HepG2 (cell line): ENCODE results near the gene HS3ST5. TPM values are rescaled to one million over a fixed set of nuclear protein-coding genes. Genes with fewer than 3 reads are reported as not detected.

Source experiments
- DNMT1 ChIP-seq: sonication (generic); formaldehyde crosslinking; IDR thresholded peaks from 2 replicates; pipeline ENCODE4 v1.5.1; 2020; ENCODE audit warnings: mild to moderate bottlenecking, missing genetic modification reagents
- EED ChIP-seq: sonication (generic); formaldehyde crosslinking; IDR thresholded peaks from 2 replicates; pipeline ENCODE4 v1.5.0; 2020; ENCODE audit warnings: mild to moderate bottlenecking, missing genetic modification reagents
- ISL2 ChIP-seq: sonication (generic); formaldehyde crosslinking; IDR thresholded peaks from 2 replicates; pipeline ENCODE4 v1.5.0; 2020; ENCODE audit warnings: missing genetic modification reagents
- JARID2 ChIP-seq: sonication (generic); formaldehyde crosslinking; IDR thresholded peaks from 2 replicates; pipeline ENCODE4 v1.8.1; 2023; ENCODE audit warnings: missing genetic modification reagents, inconsistent platforms; ENCODE audit not compliant: insufficient replicate concordance
- KDM5A ChIP-seq: fragments of 200-600 bp; sonication (generic); IDR thresholded peaks from 2 replicates; pipeline ENCODE4 v1.7.0; 2018; ENCODE audit warnings: antibody characterized with exemption, mild to moderate bottlenecking, low read length, borderline replicate concordance
- NCOR1 ChIP-seq: fragments of 200-600 bp; sonication (generic); IDR thresholded peaks from 2 replicates; pipeline ENCODE4 v1.7.0; 2017; ENCODE audit warnings: antibody characterized with exemption, low read length, borderline replicate concordance
- RNF2 ChIP-seq: fragments of 450-650 bp; conservative IDR thresholded peaks from 2 replicates; pipeline ENCODE4 v1.6.1; 2016; ENCODE audit warnings: low read depth
- SIN3B ChIP-seq: fragments of 150-350 bp; IDR thresholded peaks from 2 replicates; pipeline ENCODE4 v1.6.1; 2014; ENCODE audit warnings: low read length
- TCF7 ChIP-seq: sonication (generic); IDR thresholded peaks from 2 replicates; pipeline ENCODE4 v1.6.1; 2016; ENCODE audit warnings: antibody characterized with exemption, low read depth
- ZFY ChIP-seq: sonication (generic); formaldehyde crosslinking; IDR thresholded peaks from 2 replicates; pipeline ENCODE4 v1.4.0; 2020; ENCODE audit warnings: missing genetic modification reagents
- ZNF143 ChIP-seq: sonication (generic); formaldehyde crosslinking; IDR thresholded peaks from 2 replicates; pipeline ENCODE4 v1.4.0; 2020; ENCODE audit warnings: missing genetic modification reagents
- ZNF543 ChIP-seq: sonication (generic); formaldehyde crosslinking; IDR thresholded peaks from 2 replicates; pipeline ENCODE4 v1.4.0; 2020; ENCODE audit warnings: mild to moderate bottlenecking, missing genetic modification reagents
- ZNF557 ChIP-seq: sonication (generic); formaldehyde crosslinking; IDR thresholded peaks from 2 replicates; pipeline ENCODE4 v1.4.0; 2020; ENCODE audit warnings: missing genetic modification reagents
- ZNF580 ChIP-seq: IDR thresholded peaks from 2 replicates; pipeline ENCODE4 v1.6.1; 2016; ENCODE audit warnings: low read depth, borderline replicate concordance
- ZNF747 ChIP-seq: sonication (generic); formaldehyde crosslinking; IDR thresholded peaks from 2 replicates; pipeline ENCODE4 v1.8.1; 2023; ENCODE audit warnings: missing genetic modification reagents, mild to moderate bottlenecking, borderline replicate concordance
- ZNF850 ChIP-seq: sonication (generic); formaldehyde crosslinking; conservative IDR thresholded peaks from 2 replicates; pipeline ENCODE4 v1.9.0; 2021; ENCODE audit warnings: mild to moderate bottlenecking, missing genetic modification reagents
- polyA plus RNA-seq, 8 experiments: library from polyadenylated mRNA; depleted of rRNA in 3 of 8; stranded (reverse) in 7 of 8; unstranded in 1 of 8; fragments of >200 nt; fragmentation: Illumina TruSeq in 4 of 8; extraction: Trizol in 4 of 8; gene quantifications; 2 replicates each; pipeline versions ENCODE4 v1.2.1 to v1.2.3, GENCODE V29; 2011 to 2016; ENCODE audit warnings: low read depth in 4 of 8, missing spikeins in 1 of 8, mixed read lengths in 1 of 8; ENCODE audit not compliant: insufficient read depth in 1 of 8
- total RNA-seq, 5 experiments: library from RNA; depleted of rRNA; stranded (reverse); fragments of >200 nt; fragmentation: Illumina TruSeq; extraction: Trizol; gene quantifications; 2 replicates each; pipeline ENCODE4 v1.2.3, GENCODE V29; 2016; ENCODE audit warnings: low read depth in 1 of 5
- TF ChIP-seq, protein P1 (sequence below): sonication (generic); formaldehyde crosslinking; IDR thresholded peaks from 2 replicates; pipeline ENCODE4 v1.4.0; 2020; ENCODE audit warnings: missing genetic modification reagents, borderline replicate concordance
- TF ChIP-seq, protein P2 (sequence below): sonication (generic); formaldehyde crosslinking; IDR thresholded peaks from 2 replicates; pipeline ENCODE4 v1.5.1; 2020; ENCODE audit warnings: mild to moderate bottlenecking, missing genetic modification reagents
- TF ChIP-seq, protein P3 (sequence below): sonication (generic); formaldehyde crosslinking; IDR thresholded peaks from 2 replicates; pipeline ENCODE4 v1.4.0; 2020; ENCODE audit warnings: mild to moderate bottlenecking, missing genetic modification reagents
- TF ChIP-seq, protein P4 (sequence below): sonication (generic); formaldehyde crosslinking; IDR thresholded peaks from 2 replicates; pipeline ENCODE4 v1.5.1; 2020; ENCODE audit warnings: mild to moderate bottlenecking, moderate library complexity, missing genetic modification reagents

HS3ST5 gene
- total and polyA plus RNA-seq, 2 of the 13 experiments (the other 11 are each of a cell fraction or from before 2014, with no cell fraction given), result 1.1 to 1.6 TPM

GRCh38 chr6:114342826-114343781 lies at the start of gene HS3ST5 (continued):
- TF ChIP-seq, protein P1, sequence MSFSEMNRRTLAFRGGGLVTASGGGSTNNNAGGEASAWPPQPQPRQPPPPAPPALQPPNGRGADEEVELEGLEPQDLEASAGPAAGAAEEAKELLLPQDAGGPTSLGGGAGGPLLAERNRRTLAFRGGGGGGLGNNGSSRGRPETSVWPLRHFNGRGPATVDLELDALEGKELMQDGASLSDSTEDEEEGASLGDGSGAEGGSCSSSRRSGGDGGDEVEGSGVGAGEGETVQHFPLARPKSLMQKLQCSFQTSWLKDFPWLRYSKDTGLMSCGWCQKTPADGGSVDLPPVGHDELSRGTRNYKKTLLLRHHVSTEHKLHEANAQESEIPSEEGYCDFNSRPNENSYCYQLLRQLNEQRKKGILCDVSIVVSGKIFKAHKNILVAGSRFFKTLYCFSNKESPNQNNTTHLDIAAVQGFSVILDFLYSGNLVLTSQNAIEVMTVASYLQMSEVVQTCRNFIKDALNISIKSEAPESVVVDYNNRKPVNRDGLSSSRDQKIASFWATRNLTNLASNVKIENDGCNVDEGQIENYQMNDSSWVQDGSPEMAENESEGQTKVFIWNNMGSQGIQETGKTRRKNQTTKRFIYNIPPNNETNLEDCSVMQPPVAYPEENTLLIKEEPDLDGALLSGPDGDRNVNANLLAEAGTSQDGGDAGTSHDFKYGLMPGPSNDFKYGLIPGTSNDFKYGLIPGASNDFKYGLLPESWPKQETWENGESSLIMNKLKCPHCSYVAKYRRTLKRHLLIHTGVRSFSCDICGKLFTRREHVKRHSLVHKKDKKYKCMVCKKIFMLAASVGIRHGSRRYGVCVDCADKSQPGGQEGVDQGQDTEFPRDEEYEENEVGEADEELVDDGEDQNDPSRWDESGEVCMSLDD (CRISPR knock-in tag), result no peak
- TF ChIP-seq ZNF580 (CRISPR knock-in tag) (no peak), JARID2 (no peak), ZNF850 (CRISPR knock-in tag) (no peak), ZNF543 (no peak), SIN3B (no peak), KDM5A (no peak; the same call in 1 of the 2 replicates), ZFY (CRISPR knock-in tag) (no peak; the same call in 1 of the 2 replicates), TCF7 (no peak), EED (0 out of 2 replicates have a peak, but pooled peaks have one; percentile 54), NCOR1 (no peak), ISL2 (CRISPR knock-in tag) (no peak), RNF2 (no peak), ZNF557 (CRISPR knock-in tag) (no peak), ZNF143 (CRISPR knock-in tag) (no peak), DNMT1 (no peak), ZNF747 (no peak)
- TF ChIP-seq, protein P2, sequence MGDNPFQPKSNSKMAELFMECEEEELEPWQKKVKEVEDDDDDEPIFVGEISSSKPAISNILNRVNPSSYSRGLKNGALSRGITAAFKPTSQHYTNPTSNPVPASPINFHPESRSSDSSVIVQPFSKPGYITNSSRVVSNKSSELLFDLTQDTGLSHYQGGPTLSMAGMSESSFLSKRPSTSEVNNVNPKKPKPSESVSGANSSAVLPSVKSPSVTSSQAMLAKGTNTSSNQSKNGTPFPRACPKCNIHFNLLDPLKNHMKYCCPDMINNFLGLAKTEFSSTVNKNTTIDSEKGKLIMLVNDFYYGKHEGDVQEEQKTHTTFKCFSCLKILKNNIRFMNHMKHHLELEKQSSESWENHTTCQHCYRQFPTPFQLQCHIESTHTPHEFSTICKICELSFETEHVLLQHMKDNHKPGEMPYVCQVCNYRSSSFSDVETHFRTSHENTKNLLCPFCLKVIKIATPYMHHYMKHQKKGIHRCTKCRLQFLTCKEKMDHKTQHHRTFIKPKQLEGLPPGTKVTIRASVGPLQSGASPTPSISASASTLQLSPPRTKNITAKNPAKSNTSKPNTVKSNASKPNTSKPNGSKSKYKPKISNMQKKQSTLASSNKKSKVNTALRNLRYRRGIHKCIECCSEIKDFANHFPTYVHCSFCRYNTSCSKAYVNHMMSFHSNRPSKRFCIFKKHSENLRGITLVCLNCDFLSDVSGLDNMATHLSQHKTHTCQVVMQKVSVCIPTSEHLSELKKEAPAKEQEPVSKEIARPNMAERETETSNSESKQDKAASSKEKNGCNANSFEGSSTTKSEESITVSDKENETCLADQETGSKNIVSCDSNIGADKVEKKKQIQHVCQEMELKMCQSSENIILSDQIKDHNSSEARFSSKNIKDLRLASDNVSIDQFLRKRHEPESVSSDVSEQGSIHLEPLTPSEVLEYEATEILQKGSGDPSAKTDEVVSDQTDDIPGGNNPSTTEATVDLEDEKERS (CRISPR knock-in tag), result 0 out of 2 replicates have a peak, but pooled peaks have one; percentile 22
- TF ChIP-seq, protein P3, sequence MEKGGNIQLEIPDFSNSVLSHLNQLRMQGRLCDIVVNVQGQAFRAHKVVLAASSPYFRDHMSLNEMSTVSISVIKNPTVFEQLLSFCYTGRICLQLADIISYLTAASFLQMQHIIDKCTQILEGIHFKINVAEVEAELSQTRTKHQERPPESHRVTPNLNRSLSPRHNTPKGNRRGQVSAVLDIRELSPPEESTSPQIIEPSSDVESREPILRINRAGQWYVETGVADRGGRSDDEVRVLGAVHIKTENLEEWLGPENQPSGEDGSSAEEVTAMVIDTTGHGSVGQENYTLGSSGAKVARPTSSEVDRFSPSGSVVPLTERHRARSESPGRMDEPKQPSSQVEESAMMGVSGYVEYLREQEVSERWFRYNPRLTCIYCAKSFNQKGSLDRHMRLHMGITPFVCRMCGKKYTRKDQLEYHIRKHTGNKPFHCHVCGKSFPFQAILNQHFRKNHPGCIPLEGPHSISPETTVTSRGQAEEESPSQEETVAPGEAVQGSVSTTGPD, result no peak
- TF ChIP-seq, protein P4, sequence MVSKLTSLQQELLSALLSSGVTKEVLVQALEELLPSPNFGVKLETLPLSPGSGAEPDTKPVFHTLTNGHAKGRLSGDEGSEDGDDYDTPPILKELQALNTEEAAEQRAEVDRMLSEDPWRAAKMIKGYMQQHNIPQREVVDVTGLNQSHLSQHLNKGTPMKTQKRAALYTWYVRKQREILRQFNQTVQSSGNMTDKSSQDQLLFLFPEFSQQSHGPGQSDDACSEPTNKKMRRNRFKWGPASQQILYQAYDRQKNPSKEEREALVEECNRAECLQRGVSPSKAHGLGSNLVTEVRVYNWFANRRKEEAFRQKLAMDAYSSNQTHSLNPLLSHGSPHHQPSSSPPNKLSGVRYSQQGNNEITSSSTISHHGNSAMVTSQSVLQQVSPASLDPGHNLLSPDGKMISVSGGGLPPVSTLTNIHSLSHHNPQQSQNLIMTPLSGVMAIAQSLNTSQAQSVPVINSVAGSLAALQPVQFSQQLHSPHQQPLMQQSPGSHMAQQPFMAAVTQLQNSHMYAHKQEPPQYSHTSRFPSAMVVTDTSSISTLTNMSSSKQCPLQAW, result no peak
